ENCODE results near the gene PEX14.

PEX14 gene

DNA sequence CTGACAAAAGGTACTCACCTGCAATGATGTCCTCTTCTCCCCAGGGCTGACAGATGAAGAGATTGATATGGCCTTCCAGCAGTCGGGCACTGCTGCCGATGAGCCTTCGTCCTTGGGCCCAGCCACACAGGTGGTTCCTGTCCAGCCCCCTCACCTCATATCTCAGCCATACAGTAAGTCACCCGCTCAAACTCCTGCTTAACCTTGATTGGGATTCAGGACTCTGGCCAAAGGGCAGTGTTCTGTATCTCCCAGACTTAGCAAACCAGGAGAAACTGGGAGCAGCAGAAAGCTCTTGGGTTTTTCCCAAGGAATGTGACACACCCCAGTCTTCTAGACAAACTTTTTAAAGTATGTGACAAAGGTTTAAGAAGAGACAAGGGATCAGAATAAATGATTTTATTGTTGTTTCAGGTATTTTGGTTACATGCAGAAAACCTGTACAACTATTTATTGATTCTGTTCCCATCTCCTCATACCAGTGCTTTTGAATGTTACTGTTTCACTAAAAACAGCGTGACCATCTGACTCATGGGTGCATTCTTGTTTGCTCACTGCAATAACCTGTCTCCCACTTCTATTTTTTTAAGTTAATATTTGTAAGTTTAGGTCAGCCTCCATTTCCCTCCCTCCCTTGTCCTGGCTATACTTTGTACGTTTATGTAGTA, 124.6 kb downstream of the PEX14 start:
- Histone ChIP-seq H3K4me3 (ENCODE audit: low read depth in 1 of 2, low read length in 2 of 2) (no peak overlapping the region), H3K36me3 (ENCODE audit: control insufficient read depth in 1 of 2, insufficient read depth in 2 of 2, low read length in 2 of 2) (peaks cover 0 to 13% of the 10 kb centered on the region in 2 donors), H3K9me3 (ENCODE audit: control insufficient read depth in 1 of 2, low read length in 2 of 2) (no peaks in the 10 kb centered on the region), H3K4me1 (ENCODE audit: control insufficient read depth in 1 of 2, insufficient read depth in 2 of 2, low read length in 2 of 2) (peaks cover 9 to 14% of the 10 kb centered on the region in 2 donors), H3K27me3 (ENCODE audit: control insufficient read depth in 1 of 2, insufficient read depth in 2 of 2, low read length in 2 of 2) (no peaks in the 10 kb centered on the region), H3K27ac (ENCODE audit: low read depth, low read length) (no peak overlapping the region), H3K9ac (ENCODE audit: low read depth in 1 of 2, low read length in 2 of 2) (no peak overlapping the region)

DNA sequence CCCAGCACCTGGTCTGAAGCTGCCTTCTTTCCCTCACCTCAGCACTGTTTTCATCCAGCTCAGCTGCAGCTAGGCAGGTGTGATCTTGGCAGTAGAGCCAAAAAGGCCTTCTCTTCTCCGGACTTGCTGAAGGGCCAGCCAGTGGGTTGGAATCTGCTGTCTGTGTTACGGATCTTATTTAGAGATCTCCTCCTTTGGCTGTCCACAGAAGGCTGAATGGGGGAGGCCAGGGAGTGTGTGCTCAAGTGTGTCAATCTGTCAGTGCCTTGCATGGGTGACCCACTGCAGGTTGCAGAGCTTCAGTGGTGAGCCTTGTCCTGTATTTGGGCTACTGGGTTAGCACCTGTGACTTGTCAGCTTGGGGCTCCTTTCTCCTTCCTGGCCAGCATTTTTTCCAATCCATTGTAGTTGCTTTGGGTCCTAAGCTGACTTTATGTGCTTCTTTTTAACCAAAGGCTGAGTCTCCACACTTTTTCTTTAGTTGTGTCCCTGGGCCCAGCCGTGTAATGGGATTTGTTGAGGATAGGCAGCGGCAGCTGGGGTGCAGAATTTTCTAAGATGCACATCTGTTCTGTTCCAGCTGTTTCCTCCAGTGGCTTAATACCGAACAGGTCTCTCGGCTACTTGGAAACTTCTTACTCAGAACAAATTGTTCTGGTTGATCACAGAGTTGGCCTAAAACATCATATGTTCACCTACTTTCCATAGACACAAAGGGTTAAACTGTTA, 126.8 kb downstream of the PEX14 start:
- Histone ChIP-seq H3K9me3 (ENCODE audit: control insufficient read depth in 1 of 2, low read length in 2 of 2) (no peaks in the 10 kb centered on the region), H3K27ac (ENCODE audit: low read depth, low read length) (no peak overlapping the region), H3K36me3 (ENCODE audit: control insufficient read depth in 1 of 2, insufficient read depth in 2 of 2, low read length in 2 of 2) (peaks cover 3 to 19% of the 10 kb centered on the region in 2 donors), H3K4me1 (ENCODE audit: control insufficient read depth in 1 of 2, insufficient read depth in 2 of 2, low read length in 2 of 2) (peaks cover 9 to 14% of the 10 kb centered on the region in 2 donors), H3K4me3 (ENCODE audit: low read depth in 1 of 2, low read length in 2 of 2) (no peak overlapping the region), H3K9ac (ENCODE audit: low read depth in 1 of 2, low read length in 2 of 2) (no peak overlapping the region), H3K27me3 (ENCODE audit: control insufficient read depth in 1 of 2, insufficient read depth in 2 of 2, low read length in 2 of 2) (no peaks in the 10 kb centered on the region)

DNA sequence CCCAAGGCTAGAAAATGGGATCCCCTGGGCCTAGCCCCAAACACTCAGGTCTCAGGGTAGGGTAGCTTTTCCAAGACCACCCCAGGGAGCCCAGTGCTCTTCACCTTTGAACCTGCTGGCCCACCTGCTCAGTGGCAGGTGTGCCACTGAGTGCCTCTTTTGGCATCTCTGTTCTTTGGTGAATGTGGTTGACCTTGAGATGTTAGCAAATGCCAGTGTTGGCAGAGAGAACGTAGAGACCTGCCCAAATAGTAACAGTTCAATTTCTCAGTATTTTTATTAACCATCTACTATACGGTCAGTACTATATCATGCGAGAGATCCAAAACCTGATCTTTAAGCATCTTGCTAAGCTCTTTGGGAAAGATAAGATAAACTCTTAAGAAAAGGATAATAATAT, 128.2 kb downstream of the PEX14 start:
- Histone ChIP-seq H3K4me1 (ENCODE audit: control insufficient read depth in 1 of 2, insufficient read depth in 2 of 2, low read length in 2 of 2) (peaks cover 7 to 12% of the 10 kb centered on the region in 2 donors), H3K36me3 (ENCODE audit: control insufficient read depth in 1 of 2, insufficient read depth in 2 of 2, low read length in 2 of 2) (peaks cover 3 to 19% of the 10 kb centered on the region in 2 donors), H3K9ac (ENCODE audit: low read depth in 1 of 2, low read length in 2 of 2) (no peak overlapping the region), H3K4me3 (ENCODE audit: low read depth in 1 of 2, low read length in 2 of 2) (no peak overlapping the region), H3K9me3 (ENCODE audit: control insufficient read depth in 1 of 2, low read length in 2 of 2) (no peaks in the 10 kb centered on the region), H3K27me3 (ENCODE audit: control insufficient read depth in 1 of 2, insufficient read depth in 2 of 2, low read length in 2 of 2) (no peaks in the 10 kb centered on the region), H3K27ac (ENCODE audit: low read depth, low read length) (no peak overlapping the region)

DNA sequence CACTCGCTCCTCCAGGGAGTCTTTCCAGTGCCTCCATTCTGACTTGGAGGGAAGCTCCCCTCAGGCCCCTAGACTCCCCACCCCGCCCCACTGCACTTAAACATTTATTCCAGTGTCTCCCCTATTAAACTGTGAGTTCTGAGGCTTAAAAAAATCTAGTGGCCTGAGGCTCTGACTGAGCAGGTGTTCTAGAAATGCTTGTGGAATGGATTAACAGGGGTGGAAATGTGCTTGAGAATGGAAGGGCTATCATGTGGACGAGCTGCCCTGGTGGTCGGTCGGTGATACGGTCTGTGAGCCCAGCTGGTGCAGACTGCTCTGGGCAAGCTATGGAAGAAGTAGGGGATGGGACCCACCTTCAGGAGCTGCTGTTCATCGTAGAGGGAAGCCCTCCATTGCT, 130.2 kb downstream of the PEX14 start:
- Histone ChIP-seq H3K4me1 (ENCODE audit: control insufficient read depth in 1 of 2, insufficient read depth in 2 of 2, low read length in 2 of 2) (no peaks in the 10 kb centered on the region), H3K27me3 (ENCODE audit: control insufficient read depth in 1 of 2, insufficient read depth in 2 of 2, low read length in 2 of 2) (no peaks in the 10 kb centered on the region), H3K36me3 (ENCODE audit: control insufficient read depth in 1 of 2, insufficient read depth in 2 of 2, low read length in 2 of 2) (peaks cover 3 to 19% of the 10 kb centered on the region in 2 donors), H3K4me3 (ENCODE audit: low read depth in 1 of 2, low read length in 2 of 2) (no peak overlapping the region), H3K9ac (ENCODE audit: low read depth in 1 of 2, low read length in 2 of 2) (no peak overlapping the region), H3K27ac (ENCODE audit: low read depth, low read length) (no peak overlapping the region), H3K9me3 (ENCODE audit: control insufficient read depth in 1 of 2, low read length in 2 of 2) (no peaks in the 10 kb centered on the region)

DNA sequence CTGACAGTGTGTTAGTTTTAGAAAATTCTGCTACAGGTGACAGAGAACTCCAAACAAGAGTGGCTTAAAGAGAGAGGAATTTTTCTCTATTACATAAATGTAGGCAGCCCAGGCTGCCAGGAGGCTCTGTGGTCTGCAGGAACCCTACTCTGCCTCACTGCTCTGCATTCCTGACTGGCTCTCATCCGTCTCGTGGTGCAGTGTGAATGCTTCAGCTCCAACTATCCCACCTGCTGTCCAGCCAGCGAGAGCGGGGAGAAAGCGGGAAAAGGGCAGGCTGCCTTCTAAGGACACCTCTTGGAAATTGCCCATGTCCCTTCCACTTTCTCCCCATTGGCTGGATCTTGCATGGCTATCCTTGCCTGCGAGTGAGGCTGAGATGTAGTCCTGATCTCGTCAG, 131.3 kb downstream of the PEX14 start:
- H3K9me3 ChIP-seq (ENCODE audit: control insufficient read depth in 1 of 2, low read length in 2 of 2) = no peaks in the 10 kb centered on the region
- H3K4me1 ChIP-seq (ENCODE audit: control insufficient read depth in 1 of 2, insufficient read depth in 2 of 2, low read length in 2 of 2) = no peaks in the 10 kb centered on the region
- no peak overlapping the region for H3K4me3 ChIP-seq (ENCODE audit: low read depth in 1 of 2, low read length in 2 of 2)
- H3K27me3 ChIP-seq (ENCODE audit: control insufficient read depth in 1 of 2, insufficient read depth in 2 of 2, low read length in 2 of 2) = no peaks in the 10 kb centered on the region
- H3K9ac ChIP-seq (ENCODE audit: low read depth in 1 of 2, low read length in 2 of 2) = no peak overlapping the region
- H3K36me3 ChIP-seq (ENCODE audit: control insufficient read depth in 1 of 2, insufficient read depth in 2 of 2, low read length in 2 of 2) = peaks cover 3 to 19% of the 10 kb centered on the region in 2 donors
- no peak overlapping the region for H3K27ac ChIP-seq (ENCODE audit: low read depth, low read length)

DNA sequence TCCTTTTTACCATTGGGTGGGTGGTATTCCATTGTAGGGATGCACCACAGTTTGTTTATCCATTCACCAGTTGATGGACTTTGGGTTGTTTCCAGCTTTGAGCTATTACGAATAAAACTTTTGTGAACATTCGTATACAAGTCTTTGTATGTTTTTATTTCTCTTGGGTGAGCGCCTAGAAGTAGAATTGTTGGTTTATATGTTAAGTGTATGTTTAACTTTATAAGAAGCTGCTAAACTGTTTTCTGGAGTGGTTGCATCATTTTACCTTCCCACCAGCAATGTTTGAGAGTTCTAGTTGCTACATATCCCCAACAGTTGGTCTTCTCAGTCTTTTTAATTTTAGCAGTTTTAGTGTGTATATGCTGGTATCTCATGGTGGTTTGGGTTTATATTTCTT, 132.5 kb downstream of the PEX14 start:
- no peaks in the 10 kb centered on the region for H3K9me3 ChIP-seq (ENCODE audit: control insufficient read depth in 1 of 2, low read length in 2 of 2)
- no peaks in the 10 kb centered on the region for H3K4me1 ChIP-seq (ENCODE audit: control insufficient read depth in 1 of 2, insufficient read depth in 2 of 2, low read length in 2 of 2)
- no peak overlapping the region for H3K4me3 ChIP-seq (ENCODE audit: low read depth in 1 of 2, low read length in 2 of 2)
- H3K9ac ChIP-seq (ENCODE audit: low read depth in 1 of 2, low read length in 2 of 2) = no peak overlapping the region
- H3K27me3 ChIP-seq (ENCODE audit: control insufficient read depth in 1 of 2, insufficient read depth in 2 of 2, low read length in 2 of 2) = no peaks in the 10 kb centered on the region
- H3K27ac ChIP-seq (ENCODE audit: low read depth, low read length) = no peak overlapping the region
- H3K36me3 ChIP-seq (ENCODE audit: control insufficient read depth in 1 of 2, insufficient read depth in 2 of 2, low read length in 2 of 2) = peaks cover 3 to 12% of the 10 kb centered on the region in 2 donors

DNA sequence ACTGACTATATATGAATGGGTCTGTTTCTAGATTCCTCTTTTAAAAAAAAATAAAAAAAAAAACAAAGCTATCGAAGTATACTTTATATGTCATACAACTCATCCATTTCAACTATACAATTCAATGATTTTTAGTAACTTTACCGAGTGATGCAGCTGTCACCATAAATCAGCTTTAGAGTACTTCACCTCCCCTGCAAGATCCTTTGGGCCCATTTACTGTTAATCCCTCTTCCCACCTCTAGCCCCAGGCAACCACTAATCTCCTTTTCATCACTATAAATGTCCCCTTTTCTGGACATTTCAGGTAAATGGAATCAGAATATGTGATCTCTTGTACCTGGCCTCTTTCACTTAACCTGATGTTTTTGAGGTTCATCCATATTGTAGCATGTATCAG, 133.9 kb downstream of the PEX14 start:
- Histone ChIP-seq H3K4me1 (ENCODE audit: control insufficient read depth in 1 of 2, insufficient read depth in 2 of 2, low read length in 2 of 2) (no peaks in the 10 kb centered on the region), H3K27me3 (ENCODE audit: control insufficient read depth in 1 of 2, insufficient read depth in 2 of 2, low read length in 2 of 2) (no peaks in the 10 kb centered on the region), H3K9me3 (ENCODE audit: control insufficient read depth in 1 of 2, low read length in 2 of 2) (no peaks in the 10 kb centered on the region), H3K36me3 (ENCODE audit: control insufficient read depth in 1 of 2, insufficient read depth in 2 of 2, low read length in 2 of 2) (peaks cover 3 to 15% of the 10 kb centered on the region in 2 donors), H3K9ac (ENCODE audit: low read depth in 1 of 2, low read length in 2 of 2) (no peak overlapping the region), H3K4me3 (ENCODE audit: low read depth in 1 of 2, low read length in 2 of 2) (no peak overlapping the region), H3K27ac (ENCODE audit: low read depth, low read length) (no peak overlapping the region)

DNA sequence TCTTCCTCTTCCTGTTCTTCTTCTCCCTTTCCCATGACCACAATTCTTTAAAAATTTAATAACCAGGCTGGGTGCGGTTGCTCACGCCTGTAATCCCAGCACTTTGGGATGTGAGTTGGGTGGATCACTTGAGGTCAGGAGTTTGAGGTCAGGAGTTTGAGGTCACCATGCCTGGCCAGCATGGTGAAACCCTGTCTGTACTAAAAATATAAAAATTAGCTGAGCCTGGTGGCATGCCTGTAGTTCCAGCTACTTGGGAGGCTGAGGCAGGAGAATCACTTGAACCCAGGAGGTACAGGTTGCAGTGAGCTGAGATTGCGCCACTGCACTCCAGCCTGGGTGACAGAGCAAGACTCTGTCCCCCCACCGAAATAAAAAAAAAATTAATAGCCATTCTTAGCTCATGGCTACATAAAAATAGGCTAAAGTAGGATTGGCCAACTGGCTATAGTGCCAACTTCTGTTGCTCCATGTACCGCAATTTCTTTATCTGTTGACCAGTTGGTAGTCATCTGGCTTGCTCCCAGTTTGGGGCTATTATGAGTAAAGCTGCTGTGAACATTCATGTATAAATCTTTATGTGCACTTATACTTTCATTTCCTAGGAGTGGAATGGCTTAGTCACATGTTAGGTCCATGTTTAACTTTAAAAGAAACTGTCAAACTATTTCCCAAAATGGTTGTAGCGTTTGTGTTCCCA, 136.3 kb downstream of the PEX14 start:
- Histone ChIP-seq H3K9me3 (ENCODE audit: control insufficient read depth in 1 of 2, low read length in 2 of 2) (no peaks in the 10 kb centered on the region), H3K4me3 (ENCODE audit: low read depth in 1 of 2, low read length in 2 of 2) (no peak overlapping the region), H3K27me3 (ENCODE audit: control insufficient read depth in 1 of 2, insufficient read depth in 2 of 2, low read length in 2 of 2) (no peaks in the 10 kb centered on the region), H3K36me3 (ENCODE audit: control insufficient read depth in 1 of 2, insufficient read depth in 2 of 2, low read length in 2 of 2) (peaks cover 0 to 9% of the 10 kb centered on the region in 2 donors), H3K4me1 (ENCODE audit: control insufficient read depth in 1 of 2, insufficient read depth in 2 of 2, low read length in 2 of 2) (no peaks in the 10 kb centered on the region), H3K9ac (ENCODE audit: low read depth in 1 of 2, low read length in 2 of 2) (no peak overlapping the region), H3K27ac (ENCODE audit: low read depth, low read length) (no peak overlapping the region)

DNA sequence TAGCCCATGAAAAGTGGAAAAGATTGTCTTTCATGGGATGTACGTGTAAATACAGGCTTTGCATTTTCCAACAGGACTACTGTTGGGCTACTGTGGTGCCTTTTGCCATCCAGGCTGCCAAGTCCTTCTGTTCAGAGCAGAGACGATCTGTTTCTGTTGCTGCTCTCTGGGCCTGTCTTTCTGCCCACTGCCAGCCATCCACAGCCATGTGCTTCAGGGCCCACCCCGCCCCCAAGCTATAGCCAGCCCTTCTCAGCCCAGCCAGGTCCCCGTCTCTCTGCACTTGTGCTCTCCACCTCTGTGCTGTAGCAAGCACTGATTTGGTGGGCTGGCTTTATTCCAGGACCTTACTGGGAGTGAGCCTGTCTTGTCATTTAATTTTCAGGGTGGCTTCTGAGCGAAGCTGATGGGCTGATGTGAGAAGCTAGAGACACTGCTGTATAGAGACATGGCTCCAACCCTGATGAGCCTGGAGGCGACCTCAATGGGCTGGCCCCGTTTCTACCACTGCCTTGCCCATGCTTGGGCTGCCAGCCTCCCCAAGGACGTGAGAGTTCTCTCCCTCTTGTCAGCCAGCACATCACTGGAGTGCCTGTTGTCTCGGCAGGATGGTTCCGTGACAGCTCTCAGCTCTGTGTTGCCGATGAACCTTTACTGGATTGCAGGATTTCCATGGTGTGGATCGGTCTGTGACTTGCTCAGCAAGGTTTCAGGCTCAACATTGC, 137.8 kb downstream of the PEX14 start:
- H3K27me3 ChIP-seq (ENCODE audit: control insufficient read depth in 1 of 2, insufficient read depth in 2 of 2, low read length in 2 of 2) = no peaks in the 10 kb centered on the region
- no peak overlapping the region for H3K4me3 ChIP-seq (ENCODE audit: low read depth in 1 of 2, low read length in 2 of 2)
- H3K4me1 ChIP-seq (ENCODE audit: control insufficient read depth in 1 of 2, insufficient read depth in 2 of 2, low read length in 2 of 2) = no peaks in the 10 kb centered on the region
- no peak overlapping the region for H3K9ac ChIP-seq (ENCODE audit: low read depth in 1 of 2, low read length in 2 of 2)
- no peak overlapping the region for H3K27ac ChIP-seq (ENCODE audit: low read depth, low read length)
- H3K9me3 ChIP-seq (ENCODE audit: control insufficient read depth in 1 of 2, low read length in 2 of 2) = no peaks in the 10 kb centered on the region
- H3K36me3 ChIP-seq (ENCODE audit: control insufficient read depth in 1 of 2, insufficient read depth in 2 of 2, low read length in 2 of 2) = peaks cover 0 to 7% of the 10 kb centered on the region in 2 donors

DNA sequence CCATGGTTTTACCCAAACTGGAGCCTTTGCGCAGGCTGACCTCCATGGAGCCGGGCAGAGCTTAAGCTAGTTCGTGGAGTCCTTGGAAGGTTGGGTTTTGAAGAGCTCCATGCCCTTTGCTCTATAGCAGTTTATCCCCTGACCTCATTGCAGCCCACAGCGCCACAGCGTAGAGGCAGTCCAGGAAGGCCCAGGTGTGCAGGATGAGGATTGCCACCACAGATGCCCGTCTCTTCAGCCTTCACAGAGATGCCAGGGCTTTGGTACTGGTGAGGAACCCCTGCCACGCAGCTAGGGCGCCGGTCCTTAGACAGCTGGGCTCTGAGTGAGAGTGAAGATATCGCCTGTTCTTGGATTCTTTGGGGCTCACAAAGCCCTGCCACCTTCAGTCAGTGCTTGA, 138.6 kb downstream of the PEX14 start:
- no peaks in the 10 kb centered on the region for H3K9me3 ChIP-seq (ENCODE audit: control insufficient read depth in 1 of 2, low read length in 2 of 2)
- H3K36me3 ChIP-seq (ENCODE audit: control insufficient read depth in 1 of 2, insufficient read depth in 2 of 2, low read length in 2 of 2) = peaks cover 1 to 12% of the 10 kb centered on the region in 2 donors
- H3K9ac ChIP-seq (ENCODE audit: low read depth in 1 of 2, low read length in 2 of 2) = no peak overlapping the region
- no peak overlapping the region for H3K27ac ChIP-seq (ENCODE audit: low read depth, low read length)
- H3K27me3 ChIP-seq (ENCODE audit: control insufficient read depth in 1 of 2, insufficient read depth in 2 of 2, low read length in 2 of 2) = no peaks in the 10 kb centered on the region
- H3K4me3 ChIP-seq (ENCODE audit: low read depth in 1 of 2, low read length in 2 of 2) = no peak overlapping the region
- H3K4me1 ChIP-seq (ENCODE audit: control insufficient read depth in 1 of 2, insufficient read depth in 2 of 2, low read length in 2 of 2) = no peaks in the 10 kb centered on the region
